Activated CD4-positive, alpha-beta T cell treated with anti-CD3 and anti-CD28 coated beads, Interleukin-2, amount 50 U/mL, for 16 hours (primary cell): ENCODE results near the gene EMC8.

Experiments used
- DNase-seq: peaks from one replicate; pipeline ENCODE4 v3.0.0-alpha.2; 2020

Gene EMC8

DNA sequence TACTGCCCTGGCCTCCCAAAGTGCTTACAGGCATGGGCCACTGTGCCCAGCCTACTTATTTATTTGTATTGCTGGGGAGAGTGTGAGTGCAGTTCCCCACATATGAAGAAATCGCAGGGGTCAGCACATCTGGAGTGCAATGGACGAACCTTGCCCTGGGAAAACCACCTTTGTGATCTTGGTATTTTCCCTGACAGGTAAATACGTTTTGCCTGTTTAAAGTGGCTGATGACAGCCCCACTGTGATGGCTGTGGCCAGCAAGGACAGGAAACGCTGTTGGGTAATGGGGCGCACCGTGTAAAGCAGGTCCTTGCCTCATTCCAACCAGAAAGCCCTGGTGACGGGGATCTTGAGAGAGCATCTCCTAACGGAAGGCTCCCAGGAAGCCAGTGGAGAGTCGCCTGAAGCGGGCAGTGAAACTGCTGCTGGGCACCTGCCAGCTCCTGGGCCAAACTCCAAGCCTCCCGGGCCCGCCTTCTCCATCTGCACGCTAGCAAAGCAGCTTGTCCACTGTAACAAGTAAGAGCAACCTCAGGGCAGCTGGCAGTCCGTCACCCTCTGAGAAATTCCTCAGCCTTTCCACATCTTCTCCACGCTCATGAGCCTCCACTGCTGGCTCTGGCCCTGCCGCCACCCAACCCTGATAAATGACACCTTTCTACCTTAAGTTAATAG is 17.5 kb downstream of the EMC8 start:
- DNase-seq, result no peak

DNA sequence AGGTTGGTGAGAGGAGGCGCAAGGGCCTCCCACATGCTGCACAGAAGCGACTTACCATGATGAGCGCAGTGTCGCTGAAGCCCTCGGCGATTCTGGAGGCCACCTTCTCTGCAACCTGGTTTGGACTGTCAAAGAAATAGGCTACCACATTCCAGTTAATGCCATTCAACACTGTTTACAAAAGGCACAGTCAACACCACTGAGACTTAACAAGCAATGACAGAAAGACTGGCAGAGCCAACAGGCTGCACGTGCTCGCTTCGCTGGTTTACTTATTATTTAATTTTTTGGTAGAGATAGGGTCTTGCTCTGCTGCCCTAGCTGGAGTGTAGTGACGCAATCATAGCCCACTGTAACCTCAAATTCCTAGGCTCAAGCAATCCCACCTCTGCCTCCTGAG is 18.2 kb downstream of the EMC8 start:
- no peak for DNase-seq

DNA sequence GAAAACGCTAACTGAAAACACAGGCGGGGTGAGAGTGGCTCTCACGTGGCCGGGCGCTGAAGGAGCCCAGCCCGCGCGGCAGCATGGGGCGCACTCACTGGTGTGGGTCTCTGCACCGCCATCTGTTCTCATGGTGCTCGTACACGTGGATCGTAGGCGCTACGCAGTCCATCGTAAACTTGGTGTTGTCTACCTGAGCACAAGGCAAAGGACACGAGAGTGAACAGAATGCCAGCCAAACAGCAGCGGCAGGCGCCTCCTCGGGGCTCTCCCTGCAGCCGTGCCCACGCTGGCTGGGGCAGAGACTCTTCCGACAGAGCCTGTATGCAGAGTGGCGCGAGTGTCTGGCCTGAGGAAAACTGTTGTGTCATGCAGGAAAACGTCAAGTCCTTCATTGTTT is 19.1 kb downstream of the EMC8 start:
- no peak for DNase-seq

DNA sequence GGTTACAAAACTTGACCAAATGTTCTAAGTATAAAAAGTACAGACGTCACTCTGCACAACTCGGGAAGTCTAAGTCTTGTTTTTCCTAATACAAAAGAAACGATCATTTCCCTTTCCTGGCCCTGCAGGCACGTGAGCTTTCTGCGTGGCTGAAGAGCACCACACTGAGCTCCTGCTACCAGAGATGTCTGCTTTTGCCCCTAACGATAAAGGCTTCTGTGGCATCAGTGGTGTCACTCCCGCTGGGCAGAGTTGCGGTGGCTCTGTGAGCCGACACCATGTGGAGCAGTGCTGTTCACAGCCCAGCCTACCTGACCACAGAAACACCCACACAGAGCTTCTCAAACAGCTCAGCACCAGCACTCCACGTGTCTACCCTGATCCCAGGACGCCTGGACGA is 20.5 kb downstream of the EMC8 start:
- peak; percentile 53 for DNase-seq

DNA sequence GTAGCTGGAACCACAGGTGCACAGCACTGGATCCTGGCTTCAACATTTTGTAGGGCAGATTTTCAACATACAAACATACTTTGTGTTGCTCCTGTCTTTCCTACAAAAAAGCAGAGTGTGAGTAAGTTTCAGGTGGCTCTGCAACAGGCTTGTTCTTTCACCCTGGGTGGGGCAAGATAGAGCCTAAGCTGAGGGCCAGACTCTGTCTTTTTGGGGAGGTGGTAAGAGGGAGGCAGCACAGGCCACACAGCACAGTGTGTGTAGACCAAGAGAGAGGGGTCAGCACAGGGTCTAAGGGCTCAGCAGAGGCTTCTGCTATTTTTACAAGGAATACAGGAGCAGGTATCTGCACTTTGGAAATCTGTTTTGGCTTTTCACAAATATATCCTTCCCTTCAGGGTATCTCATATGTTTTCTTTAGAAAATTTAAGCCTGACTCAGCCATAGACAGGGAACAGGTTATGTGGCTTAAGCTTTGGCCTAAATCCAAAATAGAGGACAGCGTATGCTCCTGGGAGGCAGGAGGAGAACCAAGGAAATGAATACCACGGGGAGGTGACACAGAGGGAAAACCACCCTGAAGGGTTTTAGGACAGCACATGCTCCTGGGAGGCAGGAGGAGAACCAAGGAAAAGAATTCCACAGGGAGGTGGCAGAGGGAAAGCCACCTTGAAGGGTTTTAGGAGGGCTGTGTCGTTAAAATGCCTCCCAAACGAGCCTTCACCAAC is 21.6 kb downstream of the EMC8 start:
- DNase-seq, result no peak

DNA sequence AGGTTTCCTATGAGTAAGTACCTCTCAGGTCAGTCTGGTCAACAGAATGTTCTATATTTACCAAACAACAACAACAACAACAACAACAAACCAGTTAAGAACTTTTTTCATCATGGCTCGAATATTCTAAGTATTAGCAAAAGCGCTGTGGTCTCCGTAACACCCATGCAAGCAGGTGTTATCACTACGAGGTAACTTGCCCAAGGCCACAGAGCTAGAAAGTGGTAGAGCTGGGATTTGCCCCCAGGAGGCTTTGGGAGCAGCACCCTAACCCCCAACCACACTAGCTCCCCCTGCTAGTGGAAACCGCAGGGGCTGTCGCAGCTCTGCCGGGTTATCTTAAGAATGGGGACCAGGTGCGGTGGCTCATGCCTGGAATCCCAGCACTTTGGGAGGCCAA is 24.5 kb downstream of the EMC8 start:
- no peak for DNase-seq

DNA sequence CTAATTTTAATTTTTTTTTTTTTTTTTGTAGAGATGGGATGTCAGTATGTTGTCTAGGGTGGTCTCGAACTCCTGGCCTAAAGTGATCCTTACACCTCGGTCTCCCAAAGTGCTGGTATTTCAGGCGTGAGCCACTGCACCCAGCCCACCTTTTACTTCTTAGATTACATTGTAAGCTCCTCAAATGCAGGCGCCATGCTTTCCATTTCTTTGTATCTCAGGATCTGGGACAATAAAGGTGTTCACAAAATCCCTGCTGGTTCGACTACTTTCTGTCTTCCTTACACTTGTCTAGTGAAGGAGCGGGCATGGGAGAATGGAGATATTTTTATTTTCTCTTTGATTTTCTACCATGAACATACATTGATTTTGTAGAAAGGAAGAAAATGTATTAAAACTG is 25.2 kb downstream of the EMC8 start:
- no peak for DNase-seq

DNA sequence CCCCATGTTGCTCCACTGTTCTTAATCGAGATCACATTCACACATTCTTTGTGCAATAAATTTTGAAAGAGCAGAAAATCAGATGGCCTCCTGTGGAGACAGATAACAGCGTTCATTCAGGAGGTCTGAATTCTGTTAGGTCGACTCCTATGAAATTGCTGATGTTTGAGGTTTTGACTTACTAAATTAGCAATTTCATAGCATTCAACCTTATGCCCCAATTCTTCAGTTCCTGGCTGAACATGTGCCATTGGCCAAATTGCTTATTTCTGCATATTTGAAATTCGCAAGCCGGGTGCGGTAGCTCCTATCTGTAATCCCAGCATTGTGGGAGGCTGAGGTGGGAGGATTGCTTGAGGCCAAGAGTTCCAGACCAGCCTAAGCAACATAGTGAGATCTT is 26.3 kb downstream of the EMC8 start:
- no peak for DNase-seq

DNA sequence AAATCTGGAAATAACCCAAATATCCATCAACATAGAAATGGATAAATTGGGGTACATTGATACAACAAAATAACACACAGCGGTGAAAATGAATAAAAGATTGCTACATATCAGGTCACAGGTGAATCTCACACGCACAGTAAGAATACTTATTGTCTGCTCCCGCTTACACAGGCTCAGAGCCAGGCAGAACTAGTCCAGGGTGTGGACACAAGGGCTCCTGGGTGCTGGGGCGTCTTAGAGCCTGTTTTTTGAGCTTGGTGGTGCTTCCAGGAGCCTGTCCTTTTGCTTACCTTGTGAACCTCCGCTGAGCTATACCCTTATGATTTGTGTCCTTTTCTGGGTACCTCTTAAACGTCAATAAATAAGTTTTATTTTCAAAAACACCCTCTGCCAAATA is 28.6 kb downstream of the EMC8 start:
- no peak for DNase-seq

DNA sequence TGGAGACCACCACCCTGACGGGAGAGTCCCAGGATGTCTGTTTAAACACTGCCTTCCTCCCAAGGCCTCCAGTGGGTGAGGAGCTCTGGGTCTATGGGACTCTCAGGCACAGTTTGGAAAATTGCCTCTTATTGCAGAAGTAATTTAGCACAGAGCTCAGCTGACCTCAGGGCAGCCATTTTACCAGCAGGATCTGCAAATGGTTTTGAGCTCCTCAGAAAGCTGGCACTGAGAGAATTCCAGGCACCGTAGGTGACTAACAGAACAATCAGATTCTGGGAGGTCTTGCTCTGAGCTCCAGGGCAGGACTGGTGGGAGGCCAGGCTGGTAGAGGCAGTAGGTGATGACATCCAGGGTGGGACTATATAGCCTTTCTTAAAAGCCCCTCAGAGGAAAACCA is 31.1 kb downstream of the EMC8 start:
- DNase-seq, result no peak

DNA sequence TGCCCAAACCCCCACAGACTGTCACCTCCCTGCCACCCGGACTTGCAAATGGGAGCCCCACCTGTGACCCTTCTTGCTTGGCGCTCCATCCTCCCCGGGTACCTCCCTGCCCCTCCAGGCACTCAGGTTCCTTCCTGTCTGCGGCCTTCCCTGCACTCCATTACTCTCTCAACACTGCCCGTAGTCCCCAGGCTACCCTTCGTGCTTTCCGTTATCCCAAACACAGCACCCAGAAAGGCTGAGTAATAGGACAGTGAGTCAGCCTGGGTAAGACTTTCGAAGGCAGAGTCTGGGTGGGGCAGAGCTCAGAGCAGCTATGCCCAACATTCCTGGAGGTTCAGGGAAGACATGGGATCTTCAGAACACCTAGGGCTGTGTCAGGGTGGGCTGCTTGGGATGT is 31.8 kb downstream of the EMC8 start:
- no peak for DNase-seq

DNA sequence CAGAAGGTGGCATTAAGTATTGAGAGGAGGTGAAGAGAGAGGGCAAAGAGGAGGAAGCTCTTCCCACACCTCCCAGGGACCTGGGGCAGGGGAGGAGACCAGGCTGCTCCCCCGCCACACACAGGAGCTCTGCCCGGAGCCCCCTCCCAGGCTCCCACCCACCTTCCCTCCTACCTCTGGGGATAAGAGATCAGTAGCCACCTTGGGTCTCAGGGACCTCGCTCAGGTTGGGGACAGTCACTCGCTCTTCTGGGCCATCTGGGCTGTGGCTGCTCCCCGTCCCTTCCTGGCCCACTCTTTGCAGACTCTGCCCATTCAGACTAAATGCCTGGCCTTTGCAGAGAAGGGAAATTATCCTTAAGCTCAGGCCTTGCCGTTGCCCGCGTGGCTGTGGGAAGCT is 33.6 kb downstream of the EMC8 start:
- DNase-seq, result no peak

DNA sequence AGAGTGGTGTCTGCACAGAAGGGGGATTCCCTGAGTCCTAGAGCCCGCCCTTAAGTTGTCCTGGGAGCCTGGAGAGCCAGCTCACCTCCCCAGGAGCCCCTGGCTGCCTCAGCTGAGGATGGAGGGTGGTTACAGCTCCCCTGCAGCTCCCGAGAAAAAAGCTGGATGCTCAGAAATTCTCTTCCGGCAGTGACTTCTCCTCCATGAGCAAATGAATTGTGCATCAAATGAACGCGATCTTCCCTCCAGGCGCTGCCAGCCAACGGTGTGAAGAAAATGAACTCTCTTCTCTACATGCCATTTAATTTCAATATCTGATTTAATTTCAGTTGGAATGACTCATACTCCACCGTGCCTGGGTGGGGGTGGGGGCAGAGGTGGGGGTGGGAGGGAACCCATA is 34.1 kb downstream of the EMC8 start:
- no peak for DNase-seq

DNA sequence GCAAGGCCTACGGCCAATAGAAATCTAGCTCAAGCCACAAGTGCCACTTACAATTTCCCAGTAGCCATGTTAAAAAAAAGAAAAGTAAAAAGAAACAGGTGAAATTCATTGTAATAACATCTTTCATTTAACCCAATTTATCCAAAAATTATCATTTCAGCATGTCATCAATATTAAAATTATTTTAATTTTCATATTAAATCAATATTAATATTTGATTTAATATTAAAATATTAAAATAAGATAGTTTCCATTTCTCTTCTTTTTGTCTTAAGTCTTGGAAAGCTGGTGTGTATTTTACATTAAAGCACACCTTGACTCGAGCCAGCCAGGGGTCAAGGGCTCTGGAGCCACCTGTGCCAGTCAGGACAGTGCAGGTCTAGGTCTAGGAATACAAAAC is 35.7 kb downstream of the EMC8 start:
- no peak for DNase-seq

DNA sequence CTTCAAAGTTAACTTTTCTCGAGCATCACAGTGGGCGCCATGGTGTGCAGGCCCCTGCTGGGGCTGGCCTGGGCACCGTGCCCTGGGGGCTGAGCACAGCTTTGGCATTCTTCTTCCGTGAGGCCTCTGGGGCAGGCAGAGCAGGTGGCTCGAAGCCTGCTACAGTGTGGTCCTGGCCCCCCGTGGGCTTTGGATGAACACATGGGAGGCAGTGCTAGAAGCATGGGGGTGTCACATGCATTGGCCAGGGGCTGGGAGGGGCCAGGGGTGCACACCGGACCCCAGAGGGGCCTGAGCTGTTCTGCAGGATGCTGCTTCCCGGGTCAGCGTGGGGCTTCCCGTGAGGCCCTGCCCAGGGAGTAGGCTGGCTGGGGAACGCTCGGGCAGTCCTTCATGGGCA is 36.4 kb downstream of the EMC8 start:
- DNase-seq, result no peak

DNA sequence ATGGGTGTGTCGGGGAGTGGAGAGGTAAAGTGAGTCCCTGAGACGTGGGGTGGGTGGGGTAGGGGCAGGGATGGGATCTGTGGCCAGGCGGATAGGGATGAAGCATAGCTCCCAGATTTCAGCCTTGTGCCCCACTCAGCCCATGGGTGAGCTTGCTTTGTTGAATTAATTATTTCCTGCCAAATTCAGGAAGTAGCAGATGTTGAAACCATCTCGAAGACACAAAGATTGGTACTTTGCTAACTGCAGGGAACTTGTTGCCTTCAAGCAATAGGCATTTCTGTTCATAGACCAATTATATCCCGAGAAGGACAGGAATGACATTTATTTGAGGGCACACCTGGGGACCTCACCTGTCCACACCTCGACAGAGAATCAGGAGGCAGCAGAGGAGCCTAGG is 37.5 kb downstream of the EMC8 start:
- no peak for DNase-seq

DNA sequence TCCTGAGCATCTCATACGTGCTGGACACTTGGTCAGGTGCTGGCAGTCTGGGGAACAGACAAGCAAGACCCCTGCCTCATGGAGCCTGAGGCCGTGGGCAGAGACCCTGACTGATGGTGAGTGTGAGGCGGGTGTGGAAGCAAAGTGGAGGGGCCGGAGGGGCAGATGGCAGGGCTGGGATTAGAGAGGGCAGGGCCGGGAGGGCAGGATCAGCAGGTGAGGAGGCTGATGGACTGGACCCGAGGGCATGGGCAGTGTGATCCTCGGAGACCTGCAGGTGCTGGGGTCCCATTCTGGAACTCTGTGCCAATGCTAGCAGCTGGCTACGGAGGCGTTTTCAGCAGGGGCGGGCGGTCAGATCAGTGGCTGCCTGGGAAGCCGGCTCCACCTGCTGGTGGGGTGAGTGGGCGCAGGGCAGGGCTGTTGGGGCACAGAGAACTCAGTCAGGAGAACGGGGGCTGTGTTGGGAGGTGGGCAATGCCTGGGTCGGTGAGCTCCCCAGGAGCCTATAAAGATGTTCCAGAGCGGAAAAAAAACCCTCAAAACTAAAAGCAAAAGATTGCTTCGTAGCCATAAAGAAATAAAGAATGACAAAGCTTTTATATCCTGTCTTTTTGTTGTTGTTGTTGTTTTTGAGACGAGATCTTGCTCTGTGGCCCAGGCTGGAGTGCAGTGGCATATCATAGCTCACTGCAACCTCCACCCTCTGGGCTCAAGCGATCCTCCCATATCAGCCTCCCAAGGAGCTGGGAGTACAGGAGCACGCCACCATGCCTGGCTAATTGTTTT is 39.5 kb downstream of the EMC8 start:
- peak; percentile 33 for DNase-seq

DNA sequence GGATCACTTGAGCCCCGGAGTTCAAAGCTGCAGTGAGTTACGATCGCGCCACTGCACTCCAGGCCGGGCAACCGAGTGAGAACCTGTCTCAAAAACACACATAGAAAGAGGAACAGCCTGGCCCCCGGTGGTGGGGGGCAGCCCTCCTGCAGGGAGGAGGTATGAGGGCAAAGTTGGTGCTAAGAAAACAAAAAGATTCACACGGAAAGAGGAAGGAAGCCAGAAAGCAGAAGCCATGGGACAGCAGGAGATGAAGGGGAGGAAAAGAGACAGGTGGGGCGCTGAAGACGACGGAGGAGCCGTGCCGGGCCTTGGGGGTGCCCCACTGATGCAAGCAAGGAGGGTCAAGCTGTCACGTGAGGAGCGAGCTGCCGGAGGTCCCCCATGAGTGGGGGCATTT is 40.2 kb downstream of the EMC8 start:
- no peak for DNase-seq

DNA sequence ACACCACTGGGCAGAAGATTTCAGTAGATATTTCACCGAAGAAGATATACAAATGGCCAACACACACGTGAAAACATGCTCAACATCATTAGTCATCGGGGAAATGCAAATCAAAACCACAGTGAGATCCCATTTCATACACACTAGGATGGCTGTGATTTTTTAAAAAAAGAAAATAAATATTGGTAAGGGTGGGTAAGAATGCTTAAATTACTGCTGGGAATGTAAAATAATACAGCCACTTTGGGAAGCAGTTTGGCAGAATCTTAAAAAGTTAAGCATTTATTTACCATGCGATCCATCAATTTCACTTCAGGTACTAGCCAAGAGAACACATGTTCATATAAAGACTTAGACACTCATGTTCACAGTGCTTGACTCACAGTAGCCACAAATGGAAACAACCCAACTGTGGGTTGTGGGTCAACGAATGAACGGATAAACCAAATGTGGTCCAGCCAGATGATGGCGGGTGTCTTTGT is 42.0 kb downstream of the EMC8 start:
- DNase-seq, result peak; percentile 46

DNA sequence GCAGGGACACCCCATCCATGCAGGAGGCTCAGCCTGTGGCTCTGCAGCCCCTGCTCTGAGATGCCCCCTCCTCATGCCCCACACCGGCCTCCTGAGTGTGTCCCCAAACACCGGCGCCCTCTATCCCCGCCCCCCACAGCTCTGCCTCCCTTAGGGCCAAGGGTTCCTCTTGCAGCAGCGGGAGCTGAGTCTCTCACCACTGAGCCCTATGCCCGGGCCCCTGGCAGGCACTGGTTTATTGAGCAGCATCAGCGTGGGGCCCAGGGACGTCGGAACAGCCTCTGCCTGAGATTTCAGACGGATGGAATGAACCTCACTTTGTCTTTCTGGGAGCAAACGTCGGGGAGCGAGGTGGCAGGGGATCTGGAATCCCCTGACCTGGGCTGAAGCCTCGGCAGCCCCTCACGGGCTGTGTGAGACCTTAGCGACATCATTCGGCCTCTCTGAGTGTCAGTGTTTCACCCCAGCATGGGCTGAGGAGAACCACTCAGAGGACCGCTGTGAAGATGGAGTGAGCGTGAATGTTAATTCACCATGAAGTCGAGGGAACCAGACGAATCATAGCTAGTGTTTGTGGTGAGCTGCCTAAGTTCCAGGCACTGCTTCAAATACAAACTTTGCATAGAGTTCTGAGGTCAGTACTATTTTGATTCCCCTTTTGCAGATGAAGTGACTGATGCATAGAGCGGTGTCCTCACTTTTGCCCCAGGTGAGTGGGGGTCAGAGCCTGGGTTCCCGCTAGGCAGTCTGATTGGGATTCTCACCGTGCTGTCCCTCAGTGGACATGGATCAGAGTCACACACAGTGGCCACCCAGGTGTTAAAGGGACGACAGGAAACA is 43.2 kb downstream of the EMC8 start:
- no peak for DNase-seq

DNA sequence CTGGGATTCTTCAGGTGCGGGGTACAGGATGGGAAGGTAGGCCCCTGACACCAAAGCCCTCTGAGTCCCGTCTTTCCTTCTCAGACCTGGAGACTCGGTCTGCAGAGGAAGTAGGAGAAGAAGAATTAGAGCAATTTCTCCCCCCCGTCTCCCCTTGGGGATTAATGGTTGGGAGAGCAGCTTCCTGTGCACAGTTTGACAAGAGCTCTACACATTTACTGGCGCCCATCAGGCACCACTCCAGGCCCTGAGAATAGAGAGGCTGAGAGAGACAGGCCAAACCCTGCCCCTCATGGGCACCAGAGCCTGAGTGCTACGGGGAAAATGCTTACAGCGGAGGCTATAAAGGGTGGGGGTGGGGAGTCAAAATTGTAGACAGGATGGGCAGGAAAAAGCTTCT is 44.9 kb downstream of the EMC8 start:
- no peak for DNase-seq

DNA sequence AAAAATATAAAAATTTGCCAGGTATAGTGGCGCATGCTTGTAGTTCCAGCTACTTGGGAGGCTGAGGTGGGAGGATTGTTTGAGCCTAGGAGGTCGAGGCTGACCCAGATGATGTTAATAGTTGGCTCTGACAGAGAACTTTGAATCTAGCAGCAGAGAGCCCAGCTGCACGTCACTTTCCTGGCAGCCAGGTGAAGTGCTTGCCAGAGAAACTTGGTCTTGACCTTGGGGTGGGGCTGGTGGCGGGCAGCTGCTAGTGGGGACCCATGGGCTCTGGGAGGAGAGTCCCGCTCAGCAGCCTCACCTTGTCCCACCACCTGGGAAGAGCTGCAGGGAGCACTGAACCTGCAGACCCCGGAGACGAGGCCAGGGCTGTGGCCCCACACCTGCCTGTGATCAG is 45.4 kb downstream of the EMC8 start:
- DNase-seq, result no peak

DNA sequence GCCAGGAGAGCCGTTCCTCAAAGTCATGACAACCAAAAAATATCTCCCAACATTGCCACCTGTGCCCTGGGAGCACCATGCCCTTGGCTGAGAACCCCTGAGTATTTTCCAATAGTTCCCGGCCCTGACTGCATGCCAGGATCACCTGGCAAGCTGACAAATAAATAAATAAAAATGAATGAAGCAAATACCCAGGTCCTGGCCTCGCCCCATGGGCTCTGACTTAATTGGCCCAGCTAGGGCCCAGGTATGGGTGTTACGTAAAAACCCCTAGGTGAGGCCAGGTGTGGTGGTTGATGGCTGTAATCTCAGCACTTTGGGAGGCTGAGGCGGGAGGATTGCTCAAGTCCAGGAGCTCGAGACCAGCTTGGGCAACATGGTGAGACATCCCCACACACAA is 45.8 kb downstream of the EMC8 start:
- DNase-seq, result no peak
